Left renal cortex interstitium (tissue), 4 donors: Measurements from ENCODE around the gene TSPY10. TPM values are rescaled to one million over a fixed set of nuclear protein-coding genes. Genes with fewer than 3 reads are reported as not detected.
"Not testable (repeated sequence)": the region's sequence is repeated elsewhere in the genome, so short reads cannot be mapped to it uniquely, and the experiment has no call there.

ENCODE experiments used
- DNase-seq, 4 donors: peaks; one replicate each; pipeline ENCODE4 v3.0.0-alpha.2; 2013; ENCODE audit warnings: low read depth in 4 of 4, low spot score in 2 of 4, missing footprints in 1 of 4
- polyA plus RNA-seq, 4 donors: library from polyadenylated mRNA; unstranded; fragments of 120-200 nt; gene quantifications; one replicate each; pipeline ENCODE4 v1.2.1, GENCODE V29; 2013; ENCODE audit not compliant: insufficient read length in 4 of 4

Gene TSPY10, protein sequence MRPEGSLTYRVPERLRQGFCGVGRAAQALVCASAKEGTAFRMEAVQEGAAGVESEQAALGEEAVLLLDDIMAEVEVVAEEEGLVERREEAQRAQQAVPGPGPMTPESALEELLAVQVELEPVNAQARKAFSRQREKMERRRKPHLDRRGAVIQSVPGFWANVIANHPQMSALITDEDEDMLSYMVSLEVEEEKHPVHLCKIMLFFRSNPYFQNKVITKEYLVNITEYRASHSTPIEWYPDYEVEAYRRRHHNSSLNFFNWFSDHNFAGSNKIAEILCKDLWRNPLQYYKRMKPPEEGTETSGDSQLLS
- not detected for polyA plus RNA-seq

DNA sequence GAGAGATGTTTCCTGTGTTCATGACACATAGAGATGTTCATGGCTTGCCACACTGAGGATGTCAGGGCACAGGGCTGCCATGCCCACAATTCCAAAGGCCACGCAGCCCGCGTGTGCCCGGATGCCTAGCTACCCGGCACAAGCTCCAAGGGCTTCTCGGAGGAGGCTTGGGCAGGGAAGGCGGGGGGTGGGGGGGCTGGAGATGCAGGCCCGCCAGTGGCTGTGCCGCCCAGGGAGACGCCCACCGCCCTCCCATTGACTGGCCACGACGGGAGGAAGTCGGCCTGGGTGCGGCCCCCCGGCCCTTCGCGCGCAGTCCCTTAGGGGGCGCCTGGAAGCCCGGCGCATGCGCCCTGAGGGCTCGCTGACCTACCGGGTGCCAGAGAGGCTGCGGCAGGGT lies at the start of gene TSPY10:
Gene TSPY10 (plus strand): TSS at position 301 of the 400 bp plus-strand sequence. CDS start 46 bp downstream, at position 347.
- not testable (repeated sequence) for DNase-seq

DNA sequence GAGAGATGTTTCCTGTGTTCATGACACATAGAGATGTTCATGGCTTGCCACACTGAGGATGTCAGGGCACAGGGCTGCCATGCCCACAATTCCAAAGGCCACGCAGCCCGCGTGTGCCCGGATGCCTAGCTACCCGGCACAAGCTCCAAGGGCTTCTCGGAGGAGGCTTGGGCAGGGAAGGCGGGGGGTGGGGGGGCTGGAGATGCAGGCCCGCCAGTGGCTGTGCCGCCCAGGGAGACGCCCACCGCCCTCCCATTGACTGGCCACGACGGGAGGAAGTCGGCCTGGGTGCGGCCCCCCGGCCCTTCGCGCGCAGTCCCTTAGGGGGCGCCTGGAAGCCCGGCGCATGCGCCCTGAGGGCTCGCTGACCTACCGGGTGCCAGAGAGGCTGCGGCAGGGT lies 40.7 kb upstream of the TSPY10 start, which contains the start of gene TSPY9:
Gene TSPY9 (plus strand): TSS at position 301 of the 400 bp plus-strand sequence. CDS start 46 bp downstream, at position 347.
- not testable (repeated sequence) for DNase-seq

DNA sequence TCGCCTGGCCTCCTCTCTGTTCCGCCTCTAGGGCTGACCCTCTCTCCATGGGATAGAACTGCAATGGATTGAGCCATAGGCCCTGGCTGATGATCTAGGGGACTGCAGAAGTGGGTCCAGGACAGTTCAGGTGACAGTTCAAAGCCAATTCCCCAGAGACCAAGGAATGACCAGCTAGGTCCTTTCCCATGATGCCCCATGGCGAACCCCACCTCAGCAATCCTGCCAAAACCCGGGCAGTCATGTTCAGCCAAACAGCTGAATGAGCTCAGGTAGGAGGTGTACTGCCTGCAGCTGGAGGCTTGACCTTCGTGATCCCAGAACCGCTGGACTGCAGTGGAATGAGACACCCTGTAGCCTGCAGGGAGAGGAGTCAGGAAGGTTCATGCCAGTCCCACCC lies 23.3 kb upstream of the TSPY10 start:
- DNase-seq, result not testable (repeated sequence)

DNA sequence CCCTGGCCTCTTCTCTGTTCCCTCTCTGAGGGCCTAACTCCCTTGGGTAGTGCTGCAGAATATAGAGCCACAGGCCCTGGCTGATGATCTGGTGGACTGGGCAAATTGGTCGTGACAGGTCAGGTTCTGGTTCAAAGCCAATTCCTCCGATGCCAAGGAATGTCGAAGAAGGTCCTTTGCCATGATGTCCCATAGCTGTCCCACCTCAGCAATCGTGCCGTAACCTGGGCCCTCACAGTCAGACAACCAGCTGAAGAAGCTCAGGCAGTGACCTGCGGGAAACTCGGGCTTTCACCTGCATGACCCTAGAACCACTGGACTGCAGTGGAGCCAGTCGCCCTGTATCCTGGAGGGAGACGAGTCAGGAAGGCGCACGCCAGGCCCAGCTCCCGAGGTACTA lies 11.4 kb upstream of the TSPY10 start:
- DNase-seq, result not testable (repeated sequence)

Other genes with a start within 250 kb of the TSPY10 start
- gene TSPY4, start 190.4 kb upstream of the TSPY10 start, polyA plus RNA-seq, result not detected
- gene TSPY8, start 170.1 kb upstream of the TSPY10 start, polyA plus RNA-seq, result not detected
- not detected for gene TSPY3, start 129.5 kb upstream of the TSPY10 start, polyA plus RNA-seq
- gene TSPY1, start 60.9 kb upstream of the TSPY10 start, polyA plus RNA-seq, result not detected
- gene TSPY9, start 40.6 kb upstream of the TSPY10 start, polyA plus RNA-seq, result not detected